Activated T-cell treated with anti-CD3 and anti-CD28 coated beads for 1 hour (primary cell): ENCODE measurements around the gene UBASH3B.
"Not testable (repeated sequence)": the region's sequence is repeated elsewhere in the genome, so short reads cannot be mapped to it uniquely, and the experiment has no call there.

ENCODE experiments used
- DNase-seq: peaks from one replicate; pipeline ENCODE4 v3.0.0-alpha.2; 2020; ENCODE audit warnings: low read depth

Gene UBASH3B

GRCh38 chr11:122655527-122656072 lies at the start of gene UBASH3B:
Gene UBASH3B, plus strand, starts transcription at chr11:122655722. Its CDS starts 328 bp downstream, at chr11:122656050.
- peak; percentile 47 for DNase-seq

- not testable (repeated sequence) for DNase-seq
These were observed 48.4 kb upstream of the UBASH3B start for GRCh38 chr11:122607162-122607561.

GRCh38 chr11:122612123-122612824 lies 43.2 kb upstream of the UBASH3B start:
- no peak for DNase-seq

- DNase-seq: no peak
These were observed 38.8 kb upstream of the UBASH3B start for GRCh38 chr11:122616718-122617117.

GRCh38 chr11:122617297-122617696 lies 38.2 kb upstream of the UBASH3B start:
- DNase-seq: no peak

GRCh38 chr11:122617926-122618325 lies 37.6 kb upstream of the UBASH3B start:
- DNase-seq: no peak

GRCh38 chr11:122618927-122619326 lies 36.6 kb upstream of the UBASH3B start:
- no peak for DNase-seq

GRCh38 chr11:122619757-122620156 lies 35.8 kb upstream of the UBASH3B start:
- no peak for DNase-seq

GRCh38 chr11:122625501-122625900 lies 30.0 kb upstream of the UBASH3B start:
- DNase-seq: not testable (repeated sequence)

GRCh38 chr11:122625976-122626665 lies 29.4 kb upstream of the UBASH3B start:
- DNase-seq: no peak

GRCh38 chr11:122627745-122628144 lies 27.8 kb upstream of the UBASH3B start:
- no peak for DNase-seq

- peak; percentile 59 for DNase-seq
These were observed 26.5 kb upstream of the UBASH3B start for GRCh38 chr11:122628810-122629555.

GRCh38 chr11:122632181-122632824 lies 23.2 kb upstream of the UBASH3B start:
- no peak for DNase-seq

- no peak for DNase-seq
These were observed 22.2 kb upstream of the UBASH3B start for GRCh38 chr11:122633219-122633829.

GRCh38 chr11:122634501-122634900 lies 21.0 kb upstream of the UBASH3B start:
- no peak for DNase-seq

GRCh38 chr11:122637541-122637940 lies 18.0 kb upstream of the UBASH3B start:
- no peak for DNase-seq

- no peak for DNase-seq
These were observed 13.0 kb upstream of the UBASH3B start for GRCh38 chr11:122642472-122642922.

- DNase-seq: no peak
These were observed 12.6 kb upstream of the UBASH3B start for GRCh38 chr11:122642971-122643370.

GRCh38 chr11:122645847-122646246 lies 9.7 kb upstream of the UBASH3B start:
- DNase-seq: no peak

GRCh38 chr11:122646549-122647340 lies 8.8 kb upstream of the UBASH3B start:
- DNase-seq: no peak
